PFSK-1 (cell line): ENCODE results near the gene LXN.

Source experiments
- FOXP2 ChIP-seq: optimal IDR thresholded peaks from 2 replicates; pipeline ENCODE3; 2011; ENCODE audit warnings: borderline replicate concordance, control low read depth, inconsistent platforms; ENCODE audit not compliant: insufficient read depth; ENCODE audit errors: extremely low read length, extremely low read depth
- POLR2AphosphoS5 ChIP-seq: IDR thresholded peaks from 2 replicates; pipeline ENCODE4 v1.6.1; 2012; ENCODE audit warnings: low read depth, mild to moderate bottlenecking, control low read depth, low read length, moderate library complexity
- SIN3A ChIP-seq: IDR thresholded peaks from 2 replicates; pipeline ENCODE4 v1.6.1; 2012; ENCODE audit warnings: mild to moderate bottlenecking, low read length, moderate library complexity, borderline replicate concordance; ENCODE audit not compliant: insufficient read depth
- TAF1 ChIP-seq: IDR thresholded peaks from 2 replicates; pipeline ENCODE4 v1.6.1; 2012; ENCODE audit warnings: low read length, control low read depth, borderline replicate concordance; ENCODE audit not compliant: insufficient read depth
- TF ChIP-seq, protein P1 (sequence below), 2 experiments: IDR thresholded peaks; 2 replicates each; pipeline versions ENCODE4 v1.6.1 to v1.8.0; 2011 to 2012; ENCODE audit warnings: low read depth in 2 of 2, low read length in 2 of 2, control low read depth in 1 of 2, inconsistent platforms in 1 of 2, mild to moderate bottlenecking in 1 of 2, moderate library complexity in 1 of 2; ENCODE audit not compliant: insufficient read depth in 1 of 2

Gene LXN

DNA sequence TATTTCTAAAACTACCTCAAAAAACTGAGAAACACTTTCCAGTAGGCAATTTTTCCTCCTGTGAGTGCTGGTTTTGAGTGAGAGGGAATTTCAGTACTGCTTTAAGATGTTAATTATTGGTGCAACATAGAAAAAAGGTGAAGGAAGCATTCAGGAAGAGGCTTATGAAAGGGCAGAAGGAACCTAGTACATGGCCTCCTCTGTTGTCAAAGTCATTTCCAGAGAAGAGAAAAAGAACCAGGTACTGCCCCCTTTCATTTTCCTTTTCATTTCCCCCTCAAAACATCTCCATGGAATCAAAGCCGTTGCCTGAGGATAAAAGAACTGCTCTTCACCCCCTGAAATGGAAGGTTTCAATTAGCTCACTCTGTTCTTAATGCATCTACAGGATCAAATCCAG is 40.0 kb upstream of the LXN start:
- TF ChIP-seq FOXP2 (no peak), SIN3A (no peak), TAF1 (no peak), POLR2AphosphoS5 (no peak)
- TF ChIP-seq, protein P1, sequence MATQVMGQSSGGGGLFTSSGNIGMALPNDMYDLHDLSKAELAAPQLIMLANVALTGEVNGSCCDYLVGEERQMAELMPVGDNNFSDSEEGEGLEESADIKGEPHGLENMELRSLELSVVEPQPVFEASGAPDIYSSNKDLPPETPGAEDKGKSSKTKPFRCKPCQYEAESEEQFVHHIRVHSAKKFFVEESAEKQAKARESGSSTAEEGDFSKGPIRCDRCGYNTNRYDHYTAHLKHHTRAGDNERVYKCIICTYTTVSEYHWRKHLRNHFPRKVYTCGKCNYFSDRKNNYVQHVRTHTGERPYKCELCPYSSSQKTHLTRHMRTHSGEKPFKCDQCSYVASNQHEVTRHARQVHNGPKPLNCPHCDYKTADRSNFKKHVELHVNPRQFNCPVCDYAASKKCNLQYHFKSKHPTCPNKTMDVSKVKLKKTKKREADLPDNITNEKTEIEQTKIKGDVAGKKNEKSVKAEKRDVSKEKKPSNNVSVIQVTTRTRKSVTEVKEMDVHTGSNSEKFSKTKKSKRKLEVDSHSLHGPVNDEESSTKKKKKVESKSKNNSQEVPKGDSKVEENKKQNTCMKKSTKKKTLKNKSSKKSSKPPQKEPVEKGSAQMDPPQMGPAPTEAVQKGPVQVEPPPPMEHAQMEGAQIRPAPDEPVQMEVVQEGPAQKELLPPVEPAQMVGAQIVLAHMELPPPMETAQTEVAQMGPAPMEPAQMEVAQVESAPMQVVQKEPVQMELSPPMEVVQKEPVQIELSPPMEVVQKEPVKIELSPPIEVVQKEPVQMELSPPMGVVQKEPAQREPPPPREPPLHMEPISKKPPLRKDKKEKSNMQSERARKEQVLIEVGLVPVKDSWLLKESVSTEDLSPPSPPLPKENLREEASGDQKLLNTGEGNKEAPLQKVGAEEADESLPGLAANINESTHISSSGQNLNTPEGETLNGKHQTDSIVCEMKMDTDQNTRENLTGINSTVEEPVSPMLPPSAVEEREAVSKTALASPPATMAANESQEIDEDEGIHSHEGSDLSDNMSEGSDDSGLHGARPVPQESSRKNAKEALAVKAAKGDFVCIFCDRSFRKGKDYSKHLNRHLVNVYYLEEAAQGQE (IDR thresholded peaks at IDR 0.05; ENCODE audit: insufficient read depth in 1 of 2, low read depth in 2 of 2, low read length in 2 of 2): no peak

DNA sequence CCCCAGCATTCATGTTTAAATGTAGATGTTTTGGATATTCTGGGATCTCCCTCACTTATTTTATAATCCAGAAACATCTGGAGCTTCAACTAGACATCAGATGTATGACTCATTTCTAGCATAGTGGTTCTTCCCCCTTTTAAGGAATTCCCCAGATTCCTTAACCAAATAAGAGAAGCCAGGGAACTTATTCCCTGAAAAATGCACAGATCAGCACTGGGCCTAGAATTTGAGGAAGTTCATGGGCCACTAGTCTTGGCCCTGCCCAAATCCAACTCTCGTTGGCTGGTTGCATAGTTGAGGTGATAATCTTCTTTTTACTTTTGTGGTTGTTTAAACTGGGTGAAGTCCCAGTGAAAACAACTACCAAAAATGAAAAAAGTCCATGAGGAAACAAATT is 39.4 kb upstream of the LXN start:
- TF ChIP-seq POLR2AphosphoS5: no peak
- no peak for TF ChIP-seq SIN3A
- TF ChIP-seq, protein P1 (IDR thresholded peaks at IDR 0.05; ENCODE audit: insufficient read depth in 1 of 2, low read depth in 2 of 2, low read length in 2 of 2): no peak

DNA sequence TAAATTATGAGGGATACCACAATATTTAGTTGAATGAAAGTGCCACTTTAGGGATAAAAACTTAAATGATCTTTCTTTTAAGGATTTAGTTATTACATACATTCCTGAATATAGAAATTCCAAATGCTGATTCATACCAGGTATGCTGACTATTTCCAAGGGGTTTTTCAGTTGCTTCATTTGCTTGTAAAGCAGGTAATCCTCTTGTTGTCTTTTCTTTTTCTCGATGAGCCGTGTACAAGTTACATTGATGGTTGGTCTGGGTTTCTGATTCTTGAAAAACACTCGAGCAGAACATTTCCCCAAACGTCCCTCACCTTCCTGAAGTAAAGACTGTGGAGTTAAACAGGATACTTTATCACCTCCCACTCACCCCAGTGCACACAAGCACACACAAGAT is 38.2 kb upstream of the LXN start:
- TF ChIP-seq, protein P1 (IDR thresholded peaks at IDR 0.05; ENCODE audit: insufficient read depth in 1 of 2, low read depth in 2 of 2, low read length in 2 of 2): no peak
- TF ChIP-seq FOXP2 (no peak), POLR2AphosphoS5 (no peak), TAF1 (no peak), SIN3A (no peak)

GRCh38 chr3:158709666-158710083 is 37.2 kb upstream of the LXN start:
- TF ChIP-seq, protein P1 (IDR thresholded peaks at IDR 0.05; ENCODE audit: insufficient read depth in 1 of 2, low read depth in 2 of 2, low read length in 2 of 2): no peak
- TF ChIP-seq POLR2AphosphoS5: no peak
- TF ChIP-seq SIN3A: no peak
- no peak for TF ChIP-seq FOXP2
- no peak for TF ChIP-seq TAF1

- no peak for TF ChIP-seq FOXP2
These were observed 31.1 kb upstream of the LXN start for GRCh38 chr3:158703566-158703965.
